Measurements from ENCODE around the gene TFB2M.

The TFB2M gene

GRCh38 chr1:246506367-246506673, 59.7 kb downstream of the TFB2M start:
- DNase-seq (ENCODE audit: low read depth, low spot score), result no peak
- in situ Hi-C loops (cut with HindIII; ENCODE audit: low sequenced_read_pairs), result no loop called here
- TF ChIP-seq, protein P1, sequence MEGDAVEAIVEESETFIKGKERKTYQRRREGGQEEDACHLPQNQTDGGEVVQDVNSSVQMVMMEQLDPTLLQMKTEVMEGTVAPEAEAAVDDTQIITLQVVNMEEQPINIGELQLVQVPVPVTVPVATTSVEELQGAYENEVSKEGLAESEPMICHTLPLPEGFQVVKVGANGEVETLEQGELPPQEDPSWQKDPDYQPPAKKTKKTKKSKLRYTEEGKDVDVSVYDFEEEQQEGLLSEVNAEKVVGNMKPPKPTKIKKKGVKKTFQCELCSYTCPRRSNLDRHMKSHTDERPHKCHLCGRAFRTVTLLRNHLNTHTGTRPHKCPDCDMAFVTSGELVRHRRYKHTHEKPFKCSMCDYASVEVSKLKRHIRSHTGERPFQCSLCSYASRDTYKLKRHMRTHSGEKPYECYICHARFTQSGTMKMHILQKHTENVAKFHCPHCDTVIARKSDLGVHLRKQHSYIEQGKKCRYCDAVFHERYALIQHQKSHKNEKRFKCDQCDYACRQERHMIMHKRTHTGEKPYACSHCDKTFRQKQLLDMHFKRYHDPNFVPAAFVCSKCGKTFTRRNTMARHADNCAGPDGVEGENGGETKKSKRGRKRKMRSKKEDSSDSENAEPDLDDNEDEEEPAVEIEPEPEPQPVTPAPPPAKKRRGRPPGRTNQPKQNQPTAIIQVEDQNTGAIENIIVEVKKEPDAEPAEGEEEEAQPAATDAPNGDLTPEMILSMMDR (IDR thresholded peaks at IDR 0.05; ENCODE audit: low read depth, low read length), result no peak
- H3K4me3 ChIP-seq (ENCODE audit: low read depth, low read length), result peak overlapping the region; percentile 90

DNA sequence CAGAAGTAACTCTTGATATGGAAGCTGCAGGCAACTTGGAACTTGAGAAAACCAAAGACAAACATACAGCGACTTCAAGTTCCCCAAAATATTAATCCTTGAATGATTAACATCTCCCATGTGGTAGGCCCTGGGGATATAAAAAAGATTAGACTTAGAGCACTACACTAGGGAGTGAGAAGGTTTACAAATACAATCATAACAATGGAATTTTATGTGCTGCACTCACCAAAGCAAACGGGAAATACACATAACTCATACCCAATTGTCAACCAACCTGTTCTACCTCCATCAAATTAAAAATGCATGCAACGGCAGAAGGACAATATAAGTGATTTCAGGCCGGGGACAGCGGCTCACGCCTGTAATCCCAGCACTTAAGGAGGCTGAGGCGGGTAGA, 62.7 kb downstream of the TFB2M start:
- H3K4me3 ChIP-seq (ENCODE audit: low read depth, low read length), result no peak overlapping the region
- in situ Hi-C loops (cut with HindIII; ENCODE audit: low sequenced_read_pairs), result no loop called here
- TF ChIP-seq, protein P1 (IDR thresholded peaks at IDR 0.05; ENCODE audit: low read depth, low read length), result no peak
- DNase-seq (ENCODE audit: low read depth, low spot score), result no peak

- in situ Hi-C loops (cut with HindIII; ENCODE audit: low sequenced_read_pairs), result no loop called here
- TF ChIP-seq, protein P1 (IDR thresholded peaks at IDR 0.05; ENCODE audit: low read depth, low read length), result peak; percentile 62
- DNase-seq (ENCODE audit: low read depth, low spot score), result peak; percentile 78
- H3K4me3 ChIP-seq (ENCODE audit: low read depth, low read length), result no peak overlapping the region
Measured at GRCh38 chr1:246497331-246497915, 68.6 kb downstream of the TFB2M start.

GRCh38 chr1:246492611-246493245, 73.3 kb downstream of the TFB2M start:
- in situ Hi-C loops (cut with HindIII; ENCODE audit: low sequenced_read_pairs), result no loop called here
- peak; percentile 81 for DNase-seq (ENCODE audit: low read depth, low spot score)
- H3K4me3 ChIP-seq (ENCODE audit: low read depth, low read length), result no peak overlapping the region
- TF ChIP-seq, protein P1 (IDR thresholded peaks at IDR 0.05; ENCODE audit: low read depth, low read length), result peak; percentile 93

DNA sequence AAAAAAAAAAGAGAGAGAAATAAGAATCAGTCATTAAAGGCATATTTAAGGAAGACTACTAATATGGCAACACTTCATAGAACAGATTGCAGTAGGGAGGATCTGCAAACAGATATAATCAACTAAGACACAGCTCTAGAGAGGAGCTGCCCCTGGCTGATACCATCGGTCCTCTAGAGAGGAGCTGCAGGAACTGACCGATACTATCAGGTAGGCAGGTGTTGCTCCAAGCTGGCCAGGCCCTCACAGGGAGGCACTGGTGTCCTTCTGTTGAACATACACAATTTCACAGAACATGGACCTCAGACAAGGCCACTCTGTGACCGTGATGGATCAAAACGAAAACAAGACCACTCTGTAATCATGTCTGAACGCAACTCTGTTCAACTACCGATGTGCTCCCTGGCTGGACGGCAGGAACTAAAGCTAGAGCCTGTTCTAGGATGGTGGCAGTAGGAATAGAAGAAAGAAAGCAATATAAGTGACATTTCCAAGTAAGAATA, 74.5 kb downstream of the TFB2M start:
- H3K4me3 ChIP-seq (ENCODE audit: low read depth, low read length), result no peak overlapping the region
- TF ChIP-seq, protein P1 (IDR thresholded peaks at IDR 0.05; ENCODE audit: low read depth, low read length), result no peak
- DNase-seq (ENCODE audit: low read depth, low spot score), result no peak
- in situ Hi-C loops (cut with HindIII; ENCODE audit: low sequenced_read_pairs), result no loop called here

Data from astrocyte of the spinal cord (primary cell).